Transverse colon (tissue), 4 donors: ENCODE measurements around the gene SOX8.

Experiments
- CTCF ChIP-seq, 5 experiments: fragments of 200-600 bp in 3 of 5; fragments of 450-650 bp in 2 of 5; sonication (generic) in 3 of 5; IDR thresholded peaks; 1 replicate in 2 of 5; 2 replicates in 3 of 5; pipeline ENCODE4 v1.5.1; 2016 to 2017; ENCODE audit warnings: antibody characterized with exemption in 5 of 5, inconsistent platforms in 3 of 5, mild to moderate bottlenecking in 2 of 5, moderate library complexity in 1 of 5
- POLR2AphosphoS5 ChIP-seq, 3 donors: sonication (generic); formaldehyde crosslinking; IDR thresholded peaks; one replicate each; pipeline ENCODE4 v1.6.1; 2016; ENCODE audit warnings: antibody characterized with exemption in 3 of 3

DNA sequence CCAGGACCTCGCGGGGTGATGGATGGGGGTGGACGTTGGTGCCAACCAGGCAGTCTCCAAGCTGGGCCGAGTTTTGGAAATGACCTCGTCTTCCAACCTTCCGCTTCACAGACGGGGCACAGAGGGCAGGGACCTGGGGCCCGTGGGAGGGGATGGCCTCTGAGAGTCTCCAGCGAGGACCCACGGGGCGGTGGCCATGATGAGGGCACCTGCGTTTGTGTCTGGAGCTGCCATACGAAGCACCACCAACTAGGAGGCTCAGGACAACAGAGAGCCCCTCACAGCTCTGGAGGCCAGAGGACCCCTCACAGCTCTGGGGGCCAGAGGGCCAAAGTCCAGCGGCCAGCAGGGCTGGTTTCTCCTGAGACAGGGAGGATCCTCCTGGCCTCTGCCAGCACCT lies 26.5 kb downstream of the SOX8 start:
- no peak for TF ChIP-seq CTCF (IDR thresholded peaks at IDR 0.05)
- no peak for TF ChIP-seq POLR2AphosphoS5 (IDR thresholded peaks at IDR 0.05)
